ENCODE measurements around the gene ASB1. TPM values are rescaled to one million over a fixed set of nuclear protein-coding genes. Genes with fewer than 3 reads are reported as not detected.

ASB1 gene
- total and polyA plus RNA-seq, 10 of the 15 experiments (the other 5 are each of a cell fraction or from before 2014, with no cell fraction given), result 5.2 to 31.2 (median 25.8) TPM

GRCh38 chr2:238461491-238461890 is 34.8 kb downstream of the ASB1 start (continued):
- TF ChIP-seq TAF1 (IDR thresholded peaks at IDR 0.05; ENCODE audit: borderline replicate concordance, low read depth, low read length), result no peak
- no peak for TF ChIP-seq JUND (IDR thresholded peaks at IDR 0.05; ENCODE audit: low read depth, low read length)
- no peak for TF ChIP-seq RFX5 (IDR thresholded peaks at IDR 0.05; ENCODE audit: low read depth, low read length)
- TF ChIP-seq HDAC2 (IDR thresholded peaks at IDR 0.05), result no peak
- TF ChIP-seq, protein P1, sequence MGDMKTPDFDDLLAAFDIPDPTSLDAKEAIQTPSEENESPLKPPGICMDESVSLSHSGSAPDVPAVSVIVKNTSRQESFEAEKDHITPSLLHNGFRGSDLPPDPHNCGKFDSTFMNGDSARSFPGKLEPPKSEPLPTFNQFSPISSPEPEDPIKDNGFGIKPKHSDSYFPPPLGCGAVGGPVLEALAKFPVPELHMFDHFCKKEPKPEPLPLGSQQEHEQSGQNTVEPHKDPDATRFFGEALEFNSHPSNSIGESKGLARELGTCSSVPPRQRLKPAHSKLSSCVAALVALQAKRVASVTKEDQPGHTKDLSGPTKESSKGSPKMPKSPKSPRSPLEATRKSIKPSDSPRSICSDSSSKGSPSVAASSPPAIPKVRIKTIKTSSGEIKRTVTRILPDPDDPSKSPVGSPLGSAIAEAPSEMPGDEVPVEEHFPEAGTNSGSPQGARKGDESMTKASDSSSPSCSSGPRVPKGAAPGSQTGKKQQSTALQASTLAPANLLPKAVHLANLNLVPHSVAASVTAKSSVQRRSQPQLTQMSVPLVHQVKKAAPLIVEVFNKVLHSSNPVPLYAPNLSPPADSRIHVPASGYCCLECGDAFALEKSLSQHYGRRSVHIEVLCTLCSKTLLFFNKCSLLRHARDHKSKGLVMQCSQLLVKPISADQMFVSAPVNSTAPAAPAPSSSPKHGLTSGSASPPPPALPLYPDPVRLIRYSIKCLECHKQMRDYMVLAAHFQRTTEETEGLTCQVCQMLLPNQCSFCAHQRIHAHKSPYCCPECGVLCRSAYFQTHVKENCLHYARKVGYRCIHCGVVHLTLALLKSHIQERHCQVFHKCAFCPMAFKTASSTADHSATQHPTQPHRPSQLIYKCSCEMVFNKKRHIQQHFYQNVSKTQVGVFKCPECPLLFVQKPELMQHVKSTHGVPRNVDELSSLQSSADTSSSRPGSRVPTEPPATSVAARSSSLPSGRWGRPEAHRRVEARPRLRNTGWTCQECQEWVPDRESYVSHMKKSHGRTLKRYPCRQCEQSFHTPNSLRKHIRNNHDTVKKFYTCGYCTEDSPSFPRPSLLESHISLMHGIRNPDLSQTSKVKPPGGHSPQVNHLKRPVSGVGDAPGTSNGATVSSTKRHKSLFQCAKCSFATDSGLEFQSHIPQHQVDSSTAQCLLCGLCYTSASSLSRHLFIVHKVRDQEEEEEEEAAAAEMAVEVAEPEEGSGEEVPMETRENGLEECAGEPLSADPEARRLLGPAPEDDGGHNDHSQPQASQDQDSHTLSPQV (IDR thresholded peaks at IDR 0.05), result no peak
- no peak for TF ChIP-seq CREB1 (IDR thresholded peaks at IDR 0.05; ENCODE audit: low read depth)
- no peak for TF ChIP-seq FOXM1 (IDR thresholded peaks at IDR 0.05; ENCODE audit: low read depth, low read length)
- no peak for TF ChIP-seq USF2 (IDR thresholded peaks at IDR 0.05; ENCODE audit: borderline replicate concordance, low read depth, low read length)

DNA sequence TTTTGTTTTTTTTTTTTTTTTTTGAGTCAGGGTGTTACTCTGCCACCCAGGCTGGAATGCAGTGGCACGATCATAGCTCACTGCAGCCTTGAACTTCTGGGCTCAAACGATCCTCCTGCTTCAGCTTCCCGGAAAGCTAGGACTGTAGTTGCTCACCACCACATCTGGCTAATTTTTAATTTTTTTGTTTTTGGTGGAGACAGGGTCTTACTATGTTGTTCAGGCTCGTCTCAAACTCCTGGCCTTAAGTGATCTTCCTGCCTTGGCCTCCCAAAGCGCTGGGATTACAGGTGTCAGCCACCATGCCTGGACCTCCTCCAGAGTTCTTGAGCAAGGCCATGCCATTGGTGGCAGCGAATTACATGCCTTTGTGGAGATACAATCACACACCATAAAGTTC is 35.2 kb downstream of the ASB1 start:
- no peak overlapping the region for H3K4me3 ChIP-seq
- DNase-seq (ENCODE audit: low read depth, low spot score), result no peak
- no peak overlapping the region for H3K27ac ChIP-seq (ENCODE audit: control insufficient read depth, insufficient read depth)
- ChIA-PET CTCF (interaction anchor here (0.6 to 3.2 kb wide), 4 partner anchors 8 to 92 kb away, joined by 3 to 22 read pairs (median 4); no protein-coding TSS in a partner anchor), POLR2A (no interaction called here), RAD21 (ENCODE audit: unreplicated experiment) (no interaction called here), SMC1A (ENCODE audit: uncharacterized antibody, unreplicated experiment) (interaction anchor here (0.6 to 1.3 kb wide), 2 partner anchors 31 to 91 kb away, joined by 3 read pairs; no protein-coding TSS in a partner anchor)
- FAIRE-seq, result no peak
- H3K4me1 ChIP-seq (ENCODE audit: control insufficient read depth, insufficient read depth, low read length), result no peaks in the 10 kb centered on the region
- no peak overlapping the region for H3K4me2 ChIP-seq (ENCODE audit: control insufficient read depth, insufficient read depth)
- in situ Hi-C loops (cut with MboI), result no loop called here
- intact Hi-C loops (cut with micrococcal nuclease; ENCODE audit: unreplicated experiment), result no loop called here
- 27% methylated on average over 6 of the region's 6 CpGs for WGBS (ENCODE audit: insufficient coverage, insufficient replicate concordance, low lambda C conversion rate, missing lambda C conversion rate)
- H2AFZ ChIP-seq (ENCODE audit: control insufficient read depth, low read depth, low read length), result no peak overlapping the region
- ATAC-seq, result no peak
- no peak overlapping the region for H3K9ac ChIP-seq (ENCODE audit: control insufficient read depth, insufficient read depth, low read length)
- no peaks in the 10 kb centered on the region for H3K27me3 ChIP-seq (replicated peaks in 1 of 2; ENCODE audit: control insufficient read depth in 2 of 2, insufficient read depth in 2 of 2, low read length in 1 of 2)
- H3K79me2 ChIP-seq (ENCODE audit: control insufficient read depth, insufficient read depth, low read length), result no peaks in the 10 kb centered on the region
- H3K9me3 ChIP-seq (replicated peaks; ENCODE audit: control insufficient read depth, insufficient read depth, low read length), result no peaks in the 10 kb centered on the region; the same call in 1 of the 3 replicates
- H3K36me3 ChIP-seq (ENCODE audit: control insufficient read depth in 2 of 2, insufficient read depth in 2 of 2, low read length in 1 of 2), result no peaks in the 10 kb centered on the region
- H4K20me1 ChIP-seq (ENCODE audit: control insufficient read depth, insufficient read depth), result no peaks in the 10 kb centered on the region
- no TSS peak for BruUV-seq (replicated peaks)
- no peak for TF ChIP-seq RB1 (IDR thresholded peaks at IDR 0.05; ENCODE audit: borderline replicate concordance)
- no peak for TF ChIP-seq E2F8 (IDR thresholded peaks at IDR 0.05; ENCODE audit: low read depth, partially characterized antibody)
- no peak for TF ChIP-seq CBFB (IDR thresholded peaks at IDR 0.05; ENCODE audit: low read depth)
- TF ChIP-seq NFIC (IDR thresholded peaks at IDR 0.05; ENCODE audit: low read depth, low read length), result no peak
- TF ChIP-seq GATAD2B (conservative IDR thresholded peaks at IDR 0.05; ENCODE audit: low read depth), result no peak
- TF ChIP-seq SRF (IDR thresholded peaks at IDR 0.05; ENCODE audit: low read depth in 2 of 2, low read length in 2 of 2), result no peak
- TF ChIP-seq MLLT1 (IDR thresholded peaks at IDR 0.05), result no peak

All from GM12878 (cell line).